Hematopoietic multipotent progenitor cell treated with erythropoietin and hydrocortisone succinate and interleukin-3 and kit ligand, for 8 days (in vitro differentiated cells): Measurements from ENCODE around the gene LRBA.
"Not testable (repeated sequence)": the region's sequence is repeated elsewhere in the genome, so short reads cannot be mapped to it uniquely, and the experiment has no call there.

Experiments used
- DNase-seq: peaks from one replicate; pipeline ENCODE4 v3.0.0-alpha.2; 2015

LRBA gene

DNA sequence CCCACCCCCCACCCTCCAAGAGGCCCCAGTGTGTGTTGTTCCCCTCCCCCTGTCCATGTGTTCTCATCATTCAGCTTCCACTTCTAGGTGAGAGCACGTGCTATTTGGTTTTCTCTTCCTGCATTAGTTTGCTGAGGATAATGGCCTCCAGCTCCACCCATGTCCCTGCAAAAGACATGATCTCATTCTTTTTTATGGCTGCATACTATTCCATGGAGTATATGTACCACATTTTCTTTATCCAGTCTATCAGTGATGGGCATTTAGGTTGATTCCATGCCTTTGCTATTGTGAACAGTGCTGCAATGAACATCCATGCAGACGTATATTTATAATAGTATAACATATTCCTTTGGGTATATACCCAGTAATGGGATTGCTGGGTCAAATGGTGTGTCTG, 628.7 kb downstream of the LRBA start:
- DNase-seq: not testable (repeated sequence)

- peak; percentile 35 for DNase-seq
These were observed 629.5 kb downstream of the LRBA start for GRCh38 chr4:150385606-150386005.

DNA sequence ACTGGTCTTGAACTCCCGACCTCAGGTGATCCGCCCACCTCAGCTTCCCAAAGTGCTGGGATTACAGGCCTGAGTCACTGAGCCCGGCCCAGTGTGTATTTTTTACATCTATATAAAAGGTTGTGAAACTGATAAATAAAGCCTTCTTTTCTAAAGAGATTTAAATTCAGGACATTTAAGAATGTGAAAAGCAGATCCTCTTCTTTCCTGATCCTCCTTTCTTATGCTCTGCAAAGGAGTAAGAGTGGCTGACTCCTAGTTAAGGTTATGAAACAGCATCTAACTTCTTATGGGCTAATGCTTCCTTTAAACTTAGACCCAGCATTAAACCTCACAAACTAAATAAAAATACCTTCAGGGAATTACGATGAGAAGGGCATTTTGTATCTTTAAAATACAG, 630.8 kb downstream of the LRBA start:
- no peak for DNase-seq

DNA sequence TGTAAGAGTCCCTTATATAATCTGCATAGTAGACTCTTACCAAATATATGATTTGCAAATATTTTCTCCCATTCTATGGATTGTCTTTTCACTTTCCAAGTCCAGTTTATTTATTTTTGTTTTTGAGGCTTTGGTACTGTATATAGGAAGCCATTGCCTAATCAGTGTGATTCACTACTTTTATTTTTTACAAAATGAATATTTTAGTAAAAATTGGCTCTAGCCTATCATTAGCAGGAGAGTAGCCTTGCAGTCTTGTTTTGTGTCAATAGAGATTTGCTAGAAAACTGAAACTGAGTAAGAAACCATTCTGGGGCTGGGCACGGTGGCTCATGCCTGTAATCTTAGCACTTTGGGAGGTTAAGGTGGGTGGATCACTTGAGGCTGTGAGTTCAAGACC, 633.1 kb downstream of the LRBA start:
- no peak for DNase-seq

DNA sequence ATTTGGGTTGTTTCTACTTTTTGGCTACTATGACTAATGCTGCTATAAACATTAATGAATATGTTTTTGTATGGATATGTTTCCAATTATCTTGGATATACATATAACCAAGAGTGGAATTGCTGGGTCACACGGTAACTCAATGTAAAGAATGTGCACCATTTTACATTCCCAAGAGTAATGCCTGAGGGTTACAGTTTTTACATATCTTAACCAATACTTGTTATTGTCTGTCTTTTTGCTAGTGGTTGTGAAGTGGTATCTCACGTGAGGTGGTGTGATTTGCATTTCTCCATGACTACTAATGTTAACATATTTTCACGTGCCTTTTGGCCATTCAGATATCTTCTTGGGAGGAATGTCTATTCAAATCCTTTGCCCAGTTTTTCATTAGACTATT, 633.5 kb downstream of the LRBA start:
- DNase-seq: no peak

GRCh38 chr4:150381036-150381435, 634.0 kb downstream of the LRBA start:
- DNase-seq: no peak

GRCh38 chr4:150379454-150379853, 635.6 kb downstream of the LRBA start:
- DNase-seq: no peak

DNA sequence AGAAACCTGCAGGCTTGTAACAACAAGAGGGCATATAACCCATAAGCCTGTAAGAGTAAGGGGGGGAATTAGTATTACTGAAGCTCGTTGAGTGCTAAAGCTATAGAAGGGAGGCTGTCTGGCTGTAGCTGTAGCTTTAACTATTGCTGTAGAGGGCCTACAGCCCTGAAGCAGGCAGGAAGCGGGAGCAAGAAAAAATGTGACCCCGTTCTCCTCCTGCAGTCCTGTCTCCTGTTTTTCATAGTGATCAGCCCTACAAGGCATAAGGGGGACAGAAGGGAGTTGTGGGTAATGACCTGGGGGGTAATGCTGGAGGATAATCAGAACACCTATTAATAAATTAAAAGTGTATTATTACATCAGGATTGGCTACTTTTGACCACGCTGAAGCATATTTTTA, 640.1 kb downstream of the LRBA start:
- DNase-seq: no peak

DNA sequence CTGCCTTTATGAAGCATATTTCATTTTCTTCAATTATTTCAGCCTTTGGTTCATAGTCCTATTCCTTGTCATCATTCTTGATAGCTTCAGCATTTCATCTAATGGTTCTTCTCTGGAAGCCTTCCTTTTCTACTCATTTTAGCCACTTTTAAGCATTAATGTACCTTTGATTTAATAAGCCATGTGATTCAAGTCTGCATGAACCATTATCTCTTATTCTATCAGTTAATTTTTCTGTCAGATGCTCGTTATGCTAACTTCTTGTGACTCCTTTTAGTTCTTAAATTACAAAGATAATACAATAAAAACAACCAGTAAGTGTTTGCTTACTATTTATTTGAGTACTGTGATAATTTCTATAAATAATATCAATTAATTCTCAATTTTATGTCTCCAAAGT, 643.2 kb downstream of the LRBA start:
- DNase-seq: no peak

- DNase-seq: no peak
These were observed 645.4 kb downstream of the LRBA start for GRCh38 chr4:150369434-150370380.

DNA sequence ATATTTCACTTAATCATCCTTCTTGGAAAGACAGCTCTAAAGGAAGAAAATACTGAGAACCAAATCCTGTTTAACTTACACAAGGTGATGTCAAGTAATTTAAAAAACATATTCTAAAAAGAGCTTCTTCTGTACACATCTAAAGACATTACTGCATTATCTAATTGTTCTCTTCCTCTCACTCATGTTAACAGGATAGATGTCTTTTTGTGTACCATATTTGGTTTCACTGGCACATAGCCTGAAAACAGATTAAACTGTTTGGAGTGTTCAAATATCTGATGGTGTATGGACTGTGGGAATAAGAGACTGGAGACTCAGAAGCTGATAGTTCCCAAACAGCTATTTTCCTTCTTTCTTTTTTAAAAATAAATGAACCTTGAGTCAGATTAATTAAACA, 646.4 kb downstream of the LRBA start:
- no peak for DNase-seq

DNA sequence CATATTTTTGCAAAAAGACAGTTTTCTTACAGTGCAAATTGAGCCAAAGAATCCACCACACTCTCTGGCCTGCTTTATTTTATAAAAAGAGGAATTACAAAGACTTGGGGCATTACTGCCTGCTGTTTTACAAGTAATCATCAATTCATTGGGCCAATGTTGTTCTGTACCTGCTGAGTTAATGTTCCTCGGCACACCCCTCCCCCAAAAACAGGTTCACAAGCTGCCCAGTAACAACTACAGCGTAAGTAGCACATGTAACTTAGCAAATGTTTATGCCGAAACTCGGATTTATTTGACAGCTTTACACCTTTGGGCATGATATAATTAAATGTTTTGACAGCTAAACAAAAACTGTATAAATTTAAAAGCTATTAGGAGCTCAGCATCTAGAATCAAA, 647.8 kb downstream of the LRBA start:
- DNase-seq: no peak

GRCh38 chr4:150366487-150366999, 648.5 kb downstream of the LRBA start:
- DNase-seq: no peak

GRCh38 chr4:150363721-150364688, 651.1 kb downstream of the LRBA start:
- DNase-seq: no peak

- no peak for DNase-seq
These were observed 656.4 kb downstream of the LRBA start for GRCh38 chr4:150358691-150359090.

DNA sequence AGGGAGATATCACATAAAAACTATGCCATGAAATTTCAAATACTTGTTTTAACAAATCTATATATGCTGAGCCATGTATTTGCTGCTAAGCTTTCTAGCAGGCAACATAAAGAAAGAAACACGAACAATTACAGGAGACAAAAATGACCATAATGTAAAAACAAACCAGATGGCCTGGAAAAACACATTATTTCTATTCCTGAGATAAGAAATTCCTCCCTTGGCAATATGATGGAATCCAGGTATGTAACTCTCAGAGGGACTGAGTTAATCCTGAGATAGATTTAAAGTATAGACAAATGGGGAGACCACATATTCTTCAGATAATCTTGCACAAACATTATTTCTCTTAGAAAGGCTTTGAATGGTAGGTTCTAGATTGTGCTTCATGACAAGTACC, 657.3 kb downstream of the LRBA start:
- no peak for DNase-seq

GRCh38 chr4:150355858-150356455, 659.1 kb downstream of the LRBA start:
- DNase-seq: no peak

DNA sequence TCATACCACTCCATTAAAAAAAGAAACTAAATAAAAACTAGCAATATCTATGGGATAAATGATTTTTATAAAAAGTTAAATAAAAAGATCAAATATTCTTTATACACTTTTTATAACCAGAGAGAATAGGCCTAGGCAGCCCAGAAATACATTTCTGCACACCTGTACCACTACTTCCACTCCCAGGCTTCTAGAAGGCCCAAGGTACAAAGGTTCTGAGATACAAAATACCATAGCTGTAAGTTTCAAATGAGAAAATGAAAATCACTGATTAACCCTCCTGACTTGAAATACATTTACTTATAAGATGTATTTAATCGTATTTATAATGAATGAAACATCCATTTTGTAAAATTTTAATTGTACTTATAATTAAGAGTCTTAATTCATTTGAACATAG, 659.7 kb downstream of the LRBA start:
- DNase-seq: no peak

DNA sequence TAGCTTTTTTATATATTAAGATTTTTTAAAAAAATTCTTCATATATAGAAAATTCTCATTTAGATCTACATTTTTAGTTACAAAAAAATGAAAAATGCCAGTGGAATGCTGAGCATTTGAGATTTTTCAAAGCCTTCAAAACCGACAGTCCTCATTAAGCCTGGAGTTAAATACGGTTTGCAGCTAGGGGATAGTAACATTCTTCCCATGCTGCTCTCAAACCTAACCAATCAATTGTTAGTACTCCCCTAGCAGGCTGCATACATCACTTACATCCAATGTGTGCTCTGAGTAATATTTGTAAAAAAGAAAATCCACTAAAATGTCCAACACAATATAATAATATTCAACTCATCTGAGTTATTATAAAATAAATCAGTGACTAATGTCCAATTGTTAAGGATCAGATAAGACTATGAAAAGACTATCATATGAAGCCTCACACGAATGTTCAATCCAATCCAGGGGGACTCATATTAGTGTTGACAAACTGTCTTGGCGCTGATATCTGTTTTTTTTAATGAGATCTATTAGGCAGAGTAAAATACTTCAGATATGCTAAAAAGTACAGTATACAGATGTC, 660.8 kb downstream of the LRBA start:
- DNase-seq: no peak

- DNase-seq: no peak
These were observed 667.0 kb downstream of the LRBA start for GRCh38 chr4:150348079-150348478.

- DNase-seq: no peak
These were observed 669.8 kb downstream of the LRBA start for GRCh38 chr4:150345207-150345744.

DNA sequence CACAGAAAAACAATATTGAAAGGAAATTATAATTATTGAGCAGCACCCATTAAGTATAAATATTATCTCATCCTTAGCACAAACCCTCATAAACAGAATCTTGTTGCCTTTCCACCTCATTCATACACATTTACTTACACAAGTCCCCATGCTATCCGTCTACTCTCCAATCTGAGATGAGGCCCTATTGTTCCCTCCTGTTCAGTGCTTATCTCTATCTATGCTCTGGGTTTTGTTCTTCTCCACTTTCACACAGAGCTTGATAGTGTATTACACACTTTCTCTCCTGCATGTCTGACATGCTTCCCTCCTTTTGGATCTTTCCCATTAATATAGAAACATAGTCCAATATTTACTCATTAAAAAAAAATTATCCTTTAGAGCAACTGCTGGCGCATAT, 671.3 kb downstream of the LRBA start:
- no peak for DNase-seq
